Measurements from ENCODE around the gene IL22.

The IL22 gene

GRCh38 chr12:68281322-68282077 is 28.1 kb upstream of the IL22 start:
- Histone ChIP-seq H3K4me1 (ENCODE audit: control insufficient read depth, insufficient read depth, low read length, poor library complexity, severe bottlenecking) (no peaks in the 10 kb centered on the region), H3K27me3 (replicated peaks; ENCODE audit: control insufficient read depth, insufficient read depth, low read length, poor library complexity, severe bottlenecking) (no peaks in the 10 kb centered on the region), H3K36me3 (ENCODE audit: control insufficient read depth, insufficient read depth, low read length) (no peaks in the 10 kb centered on the region), H3K4me3 (ENCODE audit: insufficient read depth, low read depth, low read length, poor library complexity, severe bottlenecking) (no peak overlapping the region), H3K27ac (ENCODE audit: insufficient read depth, low read length, poor library complexity, severe bottlenecking) (no peak overlapping the region), H3K9me3 (ENCODE audit: control insufficient read depth, low read length) (no peaks in the 10 kb centered on the region)
- no peak for DNase-seq

- Histone ChIP-seq H3K4me3 (ENCODE audit: insufficient read depth, low read depth, low read length, poor library complexity, severe bottlenecking) (no peak overlapping the region), H3K27me3 (replicated peaks; ENCODE audit: control insufficient read depth, insufficient read depth, low read length, poor library complexity, severe bottlenecking) (no peaks in the 10 kb centered on the region), H3K4me1 (ENCODE audit: control insufficient read depth, insufficient read depth, low read length, poor library complexity, severe bottlenecking) (no peaks in the 10 kb centered on the region), H3K27ac (ENCODE audit: insufficient read depth, low read length, poor library complexity, severe bottlenecking) (no peak overlapping the region), H3K36me3 (ENCODE audit: control insufficient read depth, insufficient read depth, low read length) (no peaks in the 10 kb centered on the region), H3K9me3 (ENCODE audit: control insufficient read depth, low read length) (no peaks in the 10 kb centered on the region)
- DNase-seq: no peak
Observed at GRCh38 chr12:68280240-68280639, 26.8 kb upstream of the IL22 start.

GRCh38 chr12:68279227-68280054 is 26.0 kb upstream of the IL22 start:
- DNase-seq: no peak
- Histone ChIP-seq H3K4me1 (ENCODE audit: control insufficient read depth, insufficient read depth, low read length, poor library complexity, severe bottlenecking) (no peaks in the 10 kb centered on the region), H3K27me3 (replicated peaks; ENCODE audit: control insufficient read depth, insufficient read depth, low read length, poor library complexity, severe bottlenecking) (no peaks in the 10 kb centered on the region), H3K27ac (ENCODE audit: insufficient read depth, low read length, poor library complexity, severe bottlenecking) (no peak overlapping the region), H3K9me3 (ENCODE audit: control insufficient read depth, low read length) (no peaks in the 10 kb centered on the region), H3K4me3 (ENCODE audit: insufficient read depth, low read depth, low read length, poor library complexity, severe bottlenecking) (no peak overlapping the region), H3K36me3 (ENCODE audit: control insufficient read depth, insufficient read depth, low read length) (no peaks in the 10 kb centered on the region)

GRCh38 chr12:68276402-68276930 is 23.1 kb upstream of the IL22 start:
- no peaks in the 10 kb centered on the region for H3K36me3 ChIP-seq (ENCODE audit: control insufficient read depth, insufficient read depth, low read length)
- no peak for DNase-seq
- no peak overlapping the region for H3K27ac ChIP-seq (ENCODE audit: insufficient read depth, low read length, poor library complexity, severe bottlenecking)
- no peaks in the 10 kb centered on the region for H3K4me1 ChIP-seq (ENCODE audit: control insufficient read depth, insufficient read depth, low read length, poor library complexity, severe bottlenecking)
- no peaks in the 10 kb centered on the region for H3K9me3 ChIP-seq (ENCODE audit: control insufficient read depth, low read length)
- no peak overlapping the region for H3K4me3 ChIP-seq (ENCODE audit: insufficient read depth, low read depth, low read length, poor library complexity, severe bottlenecking)
- no peaks in the 10 kb centered on the region for H3K27me3 ChIP-seq (replicated peaks; ENCODE audit: control insufficient read depth, insufficient read depth, low read length, poor library complexity, severe bottlenecking)

- Histone ChIP-seq H3K4me1 (ENCODE audit: control insufficient read depth, insufficient read depth, low read length, poor library complexity, severe bottlenecking) (no peaks in the 10 kb centered on the region), H3K36me3 (ENCODE audit: control insufficient read depth, insufficient read depth, low read length) (no peaks in the 10 kb centered on the region), H3K27me3 (replicated peaks; ENCODE audit: control insufficient read depth, insufficient read depth, low read length, poor library complexity, severe bottlenecking) (no peaks in the 10 kb centered on the region), H3K9me3 (ENCODE audit: control insufficient read depth, low read length) (no peaks in the 10 kb centered on the region), H3K4me3 (ENCODE audit: insufficient read depth, low read depth, low read length, poor library complexity, severe bottlenecking) (no peak overlapping the region), H3K27ac (ENCODE audit: insufficient read depth, low read length, poor library complexity, severe bottlenecking) (no peak overlapping the region)
- DNase-seq: no peak
Observed at GRCh38 chr12:68272732-68273131, 19.3 kb upstream of the IL22 start.

GRCh38 chr12:68271346-68271745 is 17.9 kb upstream of the IL22 start:
- Histone ChIP-seq H3K4me3 (ENCODE audit: insufficient read depth, low read depth, low read length, poor library complexity, severe bottlenecking) (no peak overlapping the region), H3K4me1 (ENCODE audit: control insufficient read depth, insufficient read depth, low read length, poor library complexity, severe bottlenecking) (no peaks in the 10 kb centered on the region), H3K27me3 (replicated peaks; ENCODE audit: control insufficient read depth, insufficient read depth, low read length, poor library complexity, severe bottlenecking) (no peaks in the 10 kb centered on the region), H3K36me3 (ENCODE audit: control insufficient read depth, insufficient read depth, low read length) (no peaks in the 10 kb centered on the region), H3K27ac (ENCODE audit: insufficient read depth, low read length, poor library complexity, severe bottlenecking) (no peak overlapping the region), H3K9me3 (ENCODE audit: control insufficient read depth, low read length) (no peaks in the 10 kb centered on the region)
- DNase-seq: no peak

- no peaks in the 10 kb centered on the region for H3K4me1 ChIP-seq (ENCODE audit: control insufficient read depth, insufficient read depth, low read length, poor library complexity, severe bottlenecking)
- DNase-seq: no peak
- H3K4me3 ChIP-seq (ENCODE audit: insufficient read depth, low read depth, low read length, poor library complexity, severe bottlenecking): no peak overlapping the region
- H3K9me3 ChIP-seq (ENCODE audit: control insufficient read depth, low read length): no peaks in the 10 kb centered on the region
- H3K27me3 ChIP-seq (replicated peaks; ENCODE audit: control insufficient read depth, insufficient read depth, low read length, poor library complexity, severe bottlenecking): no peaks in the 10 kb centered on the region
- no peak overlapping the region for H3K27ac ChIP-seq (ENCODE audit: insufficient read depth, low read length, poor library complexity, severe bottlenecking)
- no peaks in the 10 kb centered on the region for H3K36me3 ChIP-seq (ENCODE audit: control insufficient read depth, insufficient read depth, low read length)
Observed at GRCh38 chr12:68270358-68270757, 17.0 kb upstream of the IL22 start.

- DNase-seq: no peak
- no peaks in the 10 kb centered on the region for H3K27me3 ChIP-seq (replicated peaks; ENCODE audit: control insufficient read depth, insufficient read depth, low read length, poor library complexity, severe bottlenecking)
- no peak overlapping the region for H3K27ac ChIP-seq (ENCODE audit: insufficient read depth, low read length, poor library complexity, severe bottlenecking)
- H3K4me1 ChIP-seq (ENCODE audit: control insufficient read depth, insufficient read depth, low read length, poor library complexity, severe bottlenecking): no peaks in the 10 kb centered on the region
- H3K36me3 ChIP-seq (ENCODE audit: control insufficient read depth, insufficient read depth, low read length): no peaks in the 10 kb centered on the region
- no peaks in the 10 kb centered on the region for H3K9me3 ChIP-seq (ENCODE audit: control insufficient read depth, low read length)
- no peak overlapping the region for H3K4me3 ChIP-seq (ENCODE audit: insufficient read depth, low read depth, low read length, poor library complexity, severe bottlenecking)
Observed at GRCh38 chr12:68269779-68270178, 16.4 kb upstream of the IL22 start.

GRCh38 chr12:68268967-68269366 is 15.6 kb upstream of the IL22 start:
- DNase-seq: no peak
- no peaks in the 10 kb centered on the region for H3K4me1 ChIP-seq (ENCODE audit: control insufficient read depth, insufficient read depth, low read length, poor library complexity, severe bottlenecking)
- H3K27ac ChIP-seq (ENCODE audit: insufficient read depth, low read length, poor library complexity, severe bottlenecking): no peak overlapping the region
- no peaks in the 10 kb centered on the region for H3K36me3 ChIP-seq (ENCODE audit: control insufficient read depth, insufficient read depth, low read length)
- H3K27me3 ChIP-seq (replicated peaks; ENCODE audit: control insufficient read depth, insufficient read depth, low read length, poor library complexity, severe bottlenecking): no peaks in the 10 kb centered on the region
- no peak overlapping the region for H3K4me3 ChIP-seq (ENCODE audit: insufficient read depth, low read depth, low read length, poor library complexity, severe bottlenecking)
- no peaks in the 10 kb centered on the region for H3K9me3 ChIP-seq (ENCODE audit: control insufficient read depth, low read length)

- Histone ChIP-seq H3K27me3 (replicated peaks; ENCODE audit: control insufficient read depth, insufficient read depth, low read length, poor library complexity, severe bottlenecking) (no peaks in the 10 kb centered on the region), H3K4me1 (ENCODE audit: control insufficient read depth, insufficient read depth, low read length, poor library complexity, severe bottlenecking) (no peaks in the 10 kb centered on the region), H3K9me3 (ENCODE audit: control insufficient read depth, low read length) (no peaks in the 10 kb centered on the region), H3K4me3 (ENCODE audit: insufficient read depth, low read depth, low read length, poor library complexity, severe bottlenecking) (no peak overlapping the region), H3K36me3 (ENCODE audit: control insufficient read depth, insufficient read depth, low read length) (no peaks in the 10 kb centered on the region), H3K27ac (ENCODE audit: insufficient read depth, low read length, poor library complexity, severe bottlenecking) (no peak overlapping the region)
- DNase-seq: no peak
Observed at GRCh38 chr12:68267892-68268396, 14.5 kb upstream of the IL22 start.
